K562 (cell line): ENCODE data around the gene TBX3. TPM values are rescaled to one million over a fixed set of nuclear protein-coding genes. Genes with fewer than 3 reads are reported as not detected.

Source experiments
- ATAC-seq: fragments of 200-7000 bp; cut with Tn5 transposase; 3 replicates; pipeline ENCODE4 v1.9.1; 2020; ENCODE audit warnings: moderate library complexity
- BruUV-seq: library from RNA; stranded (reverse); fragments of 400-500 nt; replicated peaks from 2 replicates; lab custom pipeline; 2021; lab: Mats Ljungman, UMichigan
- CTCF ChIA-PET: fragments of 300-600 bp; formaldehyde crosslinking; extraction: SDS; loops from one replicate; lab custom pipeline; 2021; ENCODE audit warnings: low intra/inter-chr PET ratio; lab: Yijun Ruan, JAX
- POLR2A ChIA-PET: fragments of 300-600, 350-650 bp; sonication (Branson Sonifier 250); formaldehyde crosslinking; extraction: SDS; loops from one replicate; lab custom pipeline; 2021; ENCODE audit warnings: antibody characterized with exemption, inconsistent platforms; lab: Yijun Ruan, JAX
- DNase-seq, 4 experiments: peaks; one replicate each; pipeline versions ENCODE4 v3.0.0 to v3.0.0-alpha.2; 2011 to 2018; ENCODE audit warnings: low spot score in 3 of 4, mixed read lengths in 3 of 4; ENCODE audit errors: extremely low read depth in 1 of 4
- FAIRE-seq: peaks from 2 replicates; lab custom pipeline; 2011; peaks lifted over from hg19 to GRCh38; lab: Jason Lieb, UNC
- H2AFZ ChIP-seq: 2 replicates; pipeline ENCODE4 v1.6.0; 2011; ENCODE audit warnings: low read depth, low read length, control low read depth, inconsistent platforms
- H3K27ac ChIP-seq: fragments of 200-600 bp; 3 replicates; pipeline ENCODE4 v1.8.0; 2011; ENCODE audit warnings: low read depth, mild to moderate bottlenecking, control low read depth, inconsistent platforms, low read length, moderate library complexity, mixed read lengths; ENCODE audit errors: extremely low read depth
- H3K27me3 ChIP-seq, 2 experiments: fragments of 300-600 bp in 1 of 2; 2 replicates in 1 of 2; 3 replicates in 1 of 2; pipeline versions ENCODE4 v1.6.0 to v1.8.0; 2011; ENCODE audit warnings: inconsistent platforms in 2 of 2, low read length in 2 of 2, mild to moderate bottlenecking in 1 of 2, mixed read lengths in 1 of 2, moderate library complexity in 1 of 2; ENCODE audit not compliant: control insufficient read depth in 2 of 2, insufficient read depth in 2 of 2
- H3K36me3 ChIP-seq: fragments of 300-600 bp; 3 replicates; pipeline ENCODE4 v1.8.0; 2011; ENCODE audit warnings: mild to moderate bottlenecking, low read length, inconsistent platforms; ENCODE audit not compliant: control insufficient read depth, insufficient read depth
- H3K4me1 ChIP-seq, 2 experiments: fragments of 200-600 bp in 1 of 2; replicated peaks in 1 of 2; 2 replicates in 1 of 2; 3 replicates in 1 of 2; pipeline versions ENCODE4 v1.5.1 to v1.8.0; 2011; ENCODE audit warnings: inconsistent platforms in 2 of 2, low read length in 2 of 2, mild to moderate bottlenecking in 1 of 2, mixed read lengths in 1 of 2, moderate library complexity in 1 of 2; ENCODE audit not compliant: control insufficient read depth in 2 of 2, insufficient read depth in 2 of 2
- H3K4me2 ChIP-seq: 2 replicates; pipeline ENCODE4 v1.6.1; 2011; ENCODE audit warnings: low read length, control low read depth, inconsistent platforms, mixed read lengths; ENCODE audit not compliant: insufficient read depth
- H3K4me3 ChIP-seq: fragments of 200-600 bp; sonication (generic), shearing (Covaris generic); 2 replicates; pipeline ENCODE4 v1.5.1; 2016; ENCODE audit warnings: control low read depth, inconsistent platforms
- H3K79me2 ChIP-seq: fragments of 200-600 bp; 3 replicates; pipeline ENCODE4 v1.8.0; 2011; ENCODE audit warnings: low read length, inconsistent platforms; ENCODE audit not compliant: control insufficient read depth, insufficient read depth
- H3K9ac ChIP-seq, 2 experiments: 2 replicates each; pipeline versions ENCODE4 v1.6.0 to v1.6.1; 2011; ENCODE audit warnings: low read depth in 2 of 2, low read length in 2 of 2, control low read depth in 1 of 2, inconsistent platforms in 1 of 2, mild to moderate bottlenecking in 1 of 2, mixed read lengths in 1 of 2; ENCODE audit not compliant: insufficient read depth in 1 of 2
- H3K9me1 ChIP-seq: one replicate; pipeline ENCODE4 v1.6.0; 2011; ENCODE audit warnings: inconsistent platforms, mild to moderate bottlenecking, low read length, moderate library complexity; ENCODE audit not compliant: control insufficient read depth, insufficient read depth
- H3K9me3 ChIP-seq: replicated peaks from 2 replicates; pipeline ENCODE4 v1.5.1; 2011; ENCODE audit warnings: low read depth, low read length, inconsistent platforms; ENCODE audit not compliant: control insufficient read depth, insufficient read depth
- H4K20me1 ChIP-seq: replicated peaks from 2 replicates; pipeline ENCODE4 v1.6.1; 2011; ENCODE audit warnings: low read length, inconsistent platforms, mixed read lengths; ENCODE audit not compliant: control insufficient read depth, insufficient read depth
- ETV5 ChIP-seq: sonication (generic); formaldehyde crosslinking; IDR thresholded peaks from 2 replicates; pipeline ENCODE4 v1.4.0; 2020; ENCODE audit warnings: low read depth, mild to moderate bottlenecking, missing genetic modification reagents
- KLF6 ChIP-seq: fragments of 250-450 bp; sonication (Bioruptor Pico); IDR thresholded peaks from 2 replicates; pipeline ENCODE4 v1.4.0; 2020; ENCODE audit warnings: mild to moderate bottlenecking, moderate library complexity, borderline replicate concordance
- MTF1 ChIP-seq: fragments of 250-450 bp; sonication (Bioruptor Pico); IDR thresholded peaks from 2 replicates; pipeline ENCODE4 v1.9.0; 2021; ENCODE audit warnings: moderate library complexity, mild to moderate bottlenecking, inconsistent platforms, borderline replicate concordance
- PHTF2 ChIP-seq: fragments of 250-450 bp; sonication (Bioruptor Pico); IDR thresholded peaks from 2 replicates; pipeline ENCODE4 v1.5.0; 2021; ENCODE audit warnings: mild to moderate bottlenecking
- ZNF561 ChIP-seq: fragments of 450-650 bp; formaldehyde crosslinking; conservative IDR thresholded peaks from 2 replicates; pipeline ENCODE4 v1.4.0; 2020; ENCODE audit warnings: mild to moderate bottlenecking, moderate library complexity
- WGBS: fragments of 100-300 bp; shearing (Covaris generic); methylation state at CpG from one replicate; pipeline ENCODE4 v1.1.6; 2016; ENCODE audit warnings: low coverage, mixed read lengths; ENCODE audit not compliant: insufficient coverage; ENCODE audit errors: missing lambda C conversion rate; 5-methylcytosine and 5-hydroxymethylcytosine counted together
- in situ Hi-C: fragments of 300-500 bp; cut with MboI; formaldehyde crosslinking; loops from 4 replicates; pipeline ENCODE4 v1.15.0; 2018; ENCODE audit warnings: inconsistent platforms, mixed read lengths
- intact Hi-C: fragments of 100-400 bp; cut with micrococcal nuclease; formaldehyde crosslinking; loops from 2 replicates; pipeline ENCODE4 v1.14.2; 2022
- polyA plus RNA-seq, 8 experiments: library from polyadenylated mRNA; depleted of rRNA in 4 of 8; stranded (reverse) in 5 of 8; unstranded in 3 of 8; fragments of >200 nt; fragmentation: Nextera tagmentation in 2 of 8; fragmentation: Illumina TruSeq in 1 of 8; extraction: Ambion mirVana in 2 of 8; extraction: Trizol in 1 of 8; gene quantifications; 2 replicates each; pipeline versions ENCODE4 v1.2.1 to v1.2.3, GENCODE V29; 2011 to 2014; ENCODE audit warnings: inconsistent platforms in 1 of 8, missing spikeins in 1 of 8
- total RNA-seq, 7 experiments: library from RNA; depleted of rRNA in 6 of 7; stranded (reverse); fragments of >200 nt in 6 of 7; fragmentation: Illumina TruSeq in 2 of 7; extraction: Trizol in 2 of 7; gene quantifications; 2 replicates each; pipeline versions ENCODE4 v1.2.1 to v1.2.3, GENCODE V29; 2011 to 2021; ENCODE audit warnings: low replicate concordance in 1 of 7
- TF ChIP-seq, protein P1 (sequence below): fragments of 250-450 bp; sonication (Bioruptor Pico); IDR thresholded peaks from 2 replicates; pipeline ENCODE4 v1.8.0; 2021; ENCODE audit warnings: moderate library complexity, mild to moderate bottlenecking, inconsistent platforms

TBX3 gene
- total and polyA plus RNA-seq, 9 of the 15 experiments (the other 6 are each of a cell fraction or from before 2014, with no cell fraction given) = 0.03 to 0.60 (median 0.19) TPM

DNA sequence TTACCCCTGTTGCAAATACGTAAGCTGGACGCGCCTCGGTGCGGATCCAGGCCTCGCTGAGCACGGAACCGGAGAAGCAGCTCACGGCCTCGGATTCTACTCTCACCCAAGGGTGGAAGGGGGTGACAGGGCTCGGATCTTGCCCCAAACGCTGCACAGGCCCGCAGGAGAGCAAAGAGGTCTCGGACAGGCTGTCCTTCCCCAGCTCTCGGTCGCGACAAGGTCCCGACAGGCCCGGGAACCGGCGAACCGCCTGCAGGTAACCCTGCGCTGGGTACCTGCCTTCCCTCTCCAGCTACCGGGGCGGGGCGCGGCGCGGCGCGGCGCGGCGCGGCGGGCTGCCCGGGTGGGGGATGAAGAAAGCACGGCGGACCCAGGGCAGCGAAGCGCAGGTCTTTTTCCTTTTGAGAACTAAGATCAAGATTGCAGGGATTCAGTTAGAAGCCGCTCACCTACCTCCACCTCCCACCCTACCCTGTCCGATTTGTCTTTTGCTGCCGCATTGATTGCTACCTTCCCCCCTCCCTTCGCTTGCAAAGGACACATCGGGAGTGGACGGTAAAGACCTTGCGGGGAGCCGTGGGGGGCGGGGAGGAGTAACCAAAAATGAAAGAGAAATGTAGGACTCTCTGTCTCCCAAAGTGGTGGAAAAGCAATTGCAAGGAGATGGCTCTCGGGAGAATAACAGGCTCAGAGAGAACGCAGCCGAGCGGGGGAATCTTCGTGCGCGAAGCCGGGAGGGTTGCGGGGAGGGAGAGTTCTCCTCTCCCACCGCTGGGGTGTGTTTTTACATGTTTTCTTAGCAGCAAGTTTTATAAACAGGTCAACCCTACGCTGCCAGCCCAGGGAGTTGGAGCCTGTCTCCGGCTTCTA, 8.4 kb upstream of the TBX3 start:
- H3K9me1 ChIP-seq = no peaks in the 10 kb centered on the region
- ATAC-seq (no peak), FAIRE-seq (no peak), DNase-seq (no peak)
- no peaks in the 10 kb centered on the region for H3K4me1 ChIP-seq
- H3K9ac ChIP-seq = no peak overlapping the region
- no peaks in the 10 kb centered on the region for H3K36me3 ChIP-seq
- no peak overlapping the region for H3K4me3 ChIP-seq
- TF ChIP-seq ETV5 (CRISPR knock-in tag) = no peak
- no peak for TF ChIP-seq ZNF561
- TF ChIP-seq PHTF2 (CRISPR knock-in tag) = no peak
- no peak for TF ChIP-seq KLF6 (CRISPR knock-in tag)
- no peak for TF ChIP-seq MTF1
- TF ChIP-seq, protein P1, sequence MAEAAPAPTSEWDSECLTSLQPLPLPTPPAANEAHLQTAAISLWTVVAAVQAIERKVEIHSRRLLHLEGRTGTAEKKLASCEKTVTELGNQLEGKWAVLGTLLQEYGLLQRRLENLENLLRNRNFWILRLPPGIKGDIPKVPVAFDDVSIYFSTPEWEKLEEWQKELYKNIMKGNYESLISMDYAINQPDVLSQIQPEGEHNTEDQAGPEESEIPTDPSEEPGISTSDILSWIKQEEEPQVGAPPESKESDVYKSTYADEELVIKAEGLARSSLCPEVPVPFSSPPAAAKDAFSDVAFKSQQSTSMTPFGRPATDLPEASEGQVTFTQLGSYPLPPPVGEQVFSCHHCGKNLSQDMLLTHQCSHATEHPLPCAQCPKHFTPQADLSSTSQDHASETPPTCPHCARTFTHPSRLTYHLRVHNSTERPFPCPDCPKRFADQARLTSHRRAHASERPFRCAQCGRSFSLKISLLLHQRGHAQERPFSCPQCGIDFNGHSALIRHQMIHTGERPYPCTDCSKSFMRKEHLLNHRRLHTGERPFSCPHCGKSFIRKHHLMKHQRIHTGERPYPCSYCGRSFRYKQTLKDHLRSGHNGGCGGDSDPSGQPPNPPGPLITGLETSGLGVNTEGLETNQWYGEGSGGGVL (CRISPR knock-in tag) = no peak
- WGBS = 2% methylated on average over 33 of the region's 62 CpGs
- no peaks in the 10 kb centered on the region for H3K79me2 ChIP-seq
- intact Hi-C loops = no loop called here
- 0 out of 2 replicates have a peak, but pooled peaks cover 3% of the 10 kb centered on the region for H4K20me1 ChIP-seq
- ChIA-PET POLR2A (interaction anchor here (0.6 to 1.0 kb wide), 2 partner anchors 11 to 68 kb away, joined by 3 to 4 read pairs; no protein-coding TSS in a partner anchor), CTCF (no interaction called here)
- H3K4me2 ChIP-seq = no peak overlapping the region
- H3K27me3 ChIP-seq = peaks cover 29 to 63% of the 10 kb centered on the region in 2 experiments; a peak in 3 of 5 replicates
- in situ Hi-C loops = no loop called here
- H2AFZ ChIP-seq = no peak overlapping the region
- H3K27ac ChIP-seq = no peak overlapping the region
- no peaks in the 10 kb centered on the region for H3K9me3 ChIP-seq
- BruUV-seq = no TSS peak
